IMR-90 (cell line): ENCODE results near the gene ACTR3C. TPM values are rescaled to one million over a fixed set of nuclear protein-coding genes. Genes with fewer than 3 reads are reported as not detected.
A peak's percentile ranks its signal among the peaks of the same experiment; 100 is the strongest.

ENCODE experiments used
- ATAC-seq: fragments of 200-7000 bp; cut with Tn5 transposase; 2 replicates; pipeline ENCODE4 v1.9.1; 2020; ENCODE audit warnings: low read depth, mild to moderate bottlenecking, moderate library complexity
- BruUV-seq: library from RNA; stranded (reverse); fragments of 400-500 nt; replicated peaks from 2 replicates; lab custom pipeline; 2021; lab: Mats Ljungman, UMichigan
- CTCF ChIA-PET: fragments of 300-600 bp; formaldehyde crosslinking; extraction: SDS; loops from one replicate; lab custom pipeline; 2021; ENCODE audit warnings: antibody characterized with exemption; lab: Yijun Ruan, JAX
- POLR2A ChIA-PET: fragments of 300-600 bp; sonication (Branson Sonifier 250); formaldehyde crosslinking; loops from one replicate; lab custom pipeline; 2022; ENCODE audit warnings: antibody characterized with exemption; ENCODE audit not compliant: unreplicated experiment; lab: Charles Lee
- DNase-seq: peaks from one replicate; pipeline ENCODE4 v3.0.0; 2013
- H2AFZ ChIP-seq: replicated peaks from 2 replicates; pipeline ENCODE3; 2013; ENCODE audit warnings: low read length, mild to moderate bottlenecking; ENCODE audit not compliant: poor library complexity
- H2AK5ac ChIP-seq: 2 replicates; pipeline ENCODE4 v1.6.1; 2013; ENCODE audit warnings: low read depth, low read length, inconsistent platforms
- H2AK9ac ChIP-seq: replicated peaks from 2 replicates; pipeline ENCODE3; 2013; ENCODE audit warnings: mild to moderate bottlenecking, low read depth, low read length, moderate library complexity; ENCODE audit not compliant: poor library complexity
- H2BK120ac ChIP-seq: 2 replicates; pipeline ENCODE4 v1.6.1; 2013; ENCODE audit warnings: low read depth, low read length, inconsistent platforms
- H2BK15ac ChIP-seq: 3 replicates; pipeline ENCODE4 v1.6.1; 2013; ENCODE audit warnings: low read depth, low read length, inconsistent platforms
- H2BK20ac ChIP-seq: 2 replicates; pipeline ENCODE4 v1.6.1; 2013; ENCODE audit warnings: low read depth, mild to moderate bottlenecking, inconsistent platforms, low read length, moderate library complexity
- H2BK5ac ChIP-seq: 2 replicates; pipeline ENCODE4 v1.6.1; 2013; ENCODE audit warnings: mild to moderate bottlenecking, low read depth, low read length, inconsistent platforms; ENCODE audit not compliant: poor library complexity, severe bottlenecking
- H3K14ac ChIP-seq: replicated peaks from 2 replicates; pipeline ENCODE4 v1.6.1; 2013; ENCODE audit warnings: low read depth, low read length, inconsistent platforms
- H3K18ac ChIP-seq: 2 replicates; pipeline ENCODE4 v1.6.1; 2013; ENCODE audit warnings: low read depth, low read length, control low read depth
- H3K23ac ChIP-seq: 2 replicates; pipeline ENCODE4 v1.6.1; 2013; ENCODE audit warnings: low read depth, low read length, inconsistent platforms
- H3K27ac ChIP-seq: 2 replicates; pipeline ENCODE4 v1.5.1; 2013; ENCODE audit warnings: mild to moderate bottlenecking, control low read depth, low read length; ENCODE audit not compliant: insufficient read depth
- H3K27me3 ChIP-seq: 2 replicates; pipeline ENCODE4 v1.6.1; 2013; ENCODE audit warnings: low read length; ENCODE audit not compliant: control insufficient read depth, insufficient read depth
- H3K36me3 ChIP-seq: 2 replicates; pipeline ENCODE4 v1.6.1; 2013; ENCODE audit warnings: low read length, mixed read lengths; ENCODE audit not compliant: control insufficient read depth, insufficient read depth
- H3K4ac ChIP-seq: 2 replicates; pipeline ENCODE4 v1.6.1; 2013; ENCODE audit warnings: low read depth, low read length, inconsistent platforms
- H3K4me1 ChIP-seq: 2 replicates; pipeline ENCODE4 v1.6.1; 2013; ENCODE audit warnings: low read length, mixed read lengths; ENCODE audit not compliant: control insufficient read depth, insufficient read depth
- H3K4me2 ChIP-seq: 2 replicates; pipeline ENCODE4 v1.6.1; 2013; ENCODE audit warnings: low read depth, mild to moderate bottlenecking, control low read depth, low read length, moderate library complexity
- H3K4me3 ChIP-seq: 2 replicates; pipeline ENCODE4 v1.5.1; 2013; ENCODE audit warnings: low read depth, mild to moderate bottlenecking, control low read depth, low read length, moderate library complexity; ENCODE audit not compliant: insufficient read depth
- H3K56ac ChIP-seq: 2 replicates; pipeline ENCODE4 v1.6.1; 2013; ENCODE audit warnings: low read length, inconsistent platforms; ENCODE audit not compliant: insufficient read depth; ENCODE audit errors: extremely low read depth
- H3K79me1 ChIP-seq, 2 experiments: 2 replicates each; pipeline ENCODE4 v1.6.1; 2013; ENCODE audit warnings: low read length in 2 of 2, inconsistent platforms in 1 of 2, low read depth in 1 of 2
- H3K9ac ChIP-seq: 2 replicates; pipeline ENCODE4 v1.6.1; 2013; ENCODE audit warnings: low read depth, low read length, control low read depth
- H3K9me1 ChIP-seq: 2 replicates; pipeline ENCODE4 v1.6.1; 2013; ENCODE audit warnings: low read length, inconsistent platforms; ENCODE audit not compliant: insufficient read depth
- H3K9me3 ChIP-seq: 2 replicates; pipeline ENCODE4 v1.6.1; 2013; ENCODE audit warnings: low read length; ENCODE audit not compliant: control insufficient read depth, insufficient read depth
- H4K20me1 ChIP-seq: 2 replicates; pipeline ENCODE4 v1.6.1; 2013; ENCODE audit warnings: low read length, inconsistent platforms; ENCODE audit not compliant: insufficient read depth
- H4K5ac ChIP-seq: 2 replicates; pipeline ENCODE4 v1.6.1; 2013; ENCODE audit warnings: mild to moderate bottlenecking, low read depth, low read length, control low read depth
- H4K8ac ChIP-seq, 2 experiments: 2 replicates each; pipeline ENCODE4 v1.6.1; 2013; ENCODE audit warnings: low read depth in 2 of 2, low read length in 2 of 2, control low read depth in 1 of 2, inconsistent platforms in 1 of 2
- H4K91ac ChIP-seq: 2 replicates; pipeline ENCODE4 v1.6.1; 2013; ENCODE audit warnings: low read depth, low read length, inconsistent platforms; ENCODE audit not compliant: insufficient read depth
- BHLHE40 ChIP-seq: fragments of 150-350 bp; IDR thresholded peaks from 2 replicates; pipeline ENCODE4 v1.6.1; 2016; ENCODE audit warnings: mild to moderate bottlenecking, low read depth, low read length
- CEBPB ChIP-seq: IDR thresholded peaks from 2 replicates; pipeline ENCODE4 v1.6.1; 2012; ENCODE audit warnings: low read depth, low read length, improper control_type of control experiment
- ELK1 ChIP-seq: fragments of 150-350 bp; IDR thresholded peaks from 2 replicates; pipeline ENCODE4 v1.6.1; 2016; ENCODE audit warnings: low read depth, mild to moderate bottlenecking, low read length, moderate library complexity, borderline replicate concordance
- RCOR1 ChIP-seq: IDR thresholded peaks from 2 replicates; pipeline ENCODE4 v1.6.1; 2012; ENCODE audit warnings: mild to moderate bottlenecking, low read length, improper control_type of control experiment; ENCODE audit not compliant: insufficient replicate concordance
- WGBS, 2 experiments: methylation state at CpG; one replicate each; pipeline versions ENCODE4 v1.1.5 to v1.1.7; 2013; ENCODE audit warnings: missing lambda C conversion rate in 2 of 2; ENCODE audit not compliant: insufficient read length in 1 of 2; ENCODE audit errors: extremely low coverage in 2 of 2; 5-methylcytosine and 5-hydroxymethylcytosine counted together
- dilution Hi-C: fragments of 300-500 bp; cut with HindIII; formaldehyde crosslinking; loops from one replicate; pipeline ENCODE4 v1.14.3; 2018; ENCODE audit warnings: low sequenced_read_pairs; ENCODE audit not compliant: unreplicated experiment
- in situ Hi-C: fragments of 300-500 bp; cut with MboI; formaldehyde crosslinking; loops from 3 replicates; pipeline ENCODE4 v1.14.3; 2019; ENCODE audit warnings: low sequenced_read_pairs, inconsistent platforms, mixed read lengths
- intact Hi-C: fragments of 100-400 bp; cut with micrococcal nuclease; formaldehyde crosslinking; loops from 2 replicates; pipeline ENCODE4 v1.10.0; 2022
- polyA plus RNA-seq, 3 experiments: library from polyadenylated mRNA; depleted of rRNA; stranded (reverse); fragments of >200 nt; gene quantifications; 2 replicates each; pipeline ENCODE4 v1.2.3, GENCODE V29; 2012; ENCODE audit warnings: low replicate concordance in 1 of 3
- total RNA-seq: library from RNA; depleted of rRNA; stranded (reverse); fragments of >200 nt; gene quantifications from 2 replicates; pipeline ENCODE4 v1.2.3, GENCODE V29; 2012

ACTR3C gene
- total and polyA plus RNA-seq, 2 of the 4 experiments (the other 2 are of a cell fraction): not detected

- Histone ChIP-seq H3K36me3 (no peaks in the 10 kb centered on the region), H3K9ac (no peak overlapping the region), H2BK120ac (peak overlapping the region; percentile 79), H4K5ac (peak overlapping the region; percentile 76), H3K23ac (no peak overlapping the region), H3K79me1 (no peaks in the 10 kb centered on the region), H3K9me3 (no peaks in the 10 kb centered on the region), H3K4me2 (no peak overlapping the region), H2BK20ac (peak overlapping the region; percentile 74), H3K4me3 (no peak overlapping the region), H2AK5ac (peak overlapping the region; percentile 80), H3K4ac (peak overlapping the region; percentile 41), H3K4me1 (peaks cover 16% of the 10 kb centered on the region), H4K20me1 (no peaks in the 10 kb centered on the region), H4K91ac (peak overlapping the region; percentile 85; the same call in 1 of the 2 replicates), H3K27me3 (no peaks in the 10 kb centered on the region), H3K27ac (peak overlapping the region; percentile 14; the same call in 1 of the 2 replicates), H2BK5ac (no peak overlapping the region), H3K14ac (peak overlapping the region; percentile 45; the same call in 1 of the 2 replicates), H2AFZ (no peak overlapping the region), H4K8ac (no peak overlapping the region), H2BK15ac (peak overlapping the region; percentile 58; the same call in 2 of the 3 replicates), H2AK9ac (no peak overlapping the region), H3K18ac (peak overlapping the region; percentile 9; the same call in 1 of the 2 replicates), H3K56ac (no peak overlapping the region), H3K9me1 (peaks cover 8% of the 10 kb centered on the region; the same call in 1 of the 2 replicates)
- WGBS, 2 experiments: 76% methylated on average over 4 of the region's 8 CpGs; no CpG with 5 or more reads in 1 of the 2 experiments
- ATAC-seq (no peak), DNase-seq (no peak)
- intact Hi-C loops (no loop called here), in situ Hi-C loops (no loop called here), dilution Hi-C loops (no loop called here)
- no peak for TF ChIP-seq RCOR1
- TF ChIP-seq ELK1: no peak
- no peak for TF ChIP-seq CEBPB
- TF ChIP-seq BHLHE40: no peak
- CTCF ChIA-PET: no interaction called here
- BruUV-seq: no TSS peak
- POLR2A ChIA-PET: no interaction called here
These were observed 10.8 kb upstream of the ACTR3C start for GRCh38 chr7:150334108-150334507.
